Stimulated activated CD8-positive, alpha-beta memory T cell treated with anti-CD3 and anti-CD28 coated beads, Interleukin-15, amount 100 ng/mL, for 48 hours (primary cell): ENCODE data around the gene PXDN.
"Not testable (repeated sequence)": the region's sequence is repeated elsewhere in the genome, so short reads cannot be mapped to it uniquely, and the experiment has no call there.

Experiments used
- DNase-seq, 2 donors: peaks; one replicate each; pipeline ENCODE4 v3.0.0-alpha.2; 2020; ENCODE audit warnings: low read depth in 2 of 2

PXDN gene

DNA sequence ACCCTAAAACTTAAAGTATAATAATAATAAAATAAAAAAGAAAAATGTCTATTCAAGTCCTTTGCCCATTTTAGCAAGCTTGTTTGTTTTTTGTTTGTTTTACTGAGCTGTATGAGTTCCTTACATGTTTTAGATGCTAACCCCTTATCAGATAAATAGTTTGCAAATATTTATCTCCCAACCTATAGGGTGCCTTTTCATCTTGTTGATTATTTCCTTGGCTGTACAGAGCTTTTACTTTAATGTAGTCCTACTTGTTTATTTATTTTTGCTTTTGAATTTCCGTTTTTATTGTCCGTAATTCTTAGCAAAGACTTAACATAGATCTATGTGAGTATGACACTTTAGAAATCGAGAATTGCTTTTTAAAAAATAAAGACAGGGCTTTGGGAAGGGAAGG is 17.8 kb downstream of the PXDN start:
- DNase-seq, result no peak

GRCh38 chr2:1724351-1724750 is 20.0 kb downstream of the PXDN start:
- not testable (repeated sequence) for DNase-seq

GRCh38 chr2:1723397-1724042 is 20.8 kb downstream of the PXDN start:
- DNase-seq, result no peak

GRCh38 chr2:1722692-1723091 is 21.6 kb downstream of the PXDN start:
- no peak for DNase-seq

DNA sequence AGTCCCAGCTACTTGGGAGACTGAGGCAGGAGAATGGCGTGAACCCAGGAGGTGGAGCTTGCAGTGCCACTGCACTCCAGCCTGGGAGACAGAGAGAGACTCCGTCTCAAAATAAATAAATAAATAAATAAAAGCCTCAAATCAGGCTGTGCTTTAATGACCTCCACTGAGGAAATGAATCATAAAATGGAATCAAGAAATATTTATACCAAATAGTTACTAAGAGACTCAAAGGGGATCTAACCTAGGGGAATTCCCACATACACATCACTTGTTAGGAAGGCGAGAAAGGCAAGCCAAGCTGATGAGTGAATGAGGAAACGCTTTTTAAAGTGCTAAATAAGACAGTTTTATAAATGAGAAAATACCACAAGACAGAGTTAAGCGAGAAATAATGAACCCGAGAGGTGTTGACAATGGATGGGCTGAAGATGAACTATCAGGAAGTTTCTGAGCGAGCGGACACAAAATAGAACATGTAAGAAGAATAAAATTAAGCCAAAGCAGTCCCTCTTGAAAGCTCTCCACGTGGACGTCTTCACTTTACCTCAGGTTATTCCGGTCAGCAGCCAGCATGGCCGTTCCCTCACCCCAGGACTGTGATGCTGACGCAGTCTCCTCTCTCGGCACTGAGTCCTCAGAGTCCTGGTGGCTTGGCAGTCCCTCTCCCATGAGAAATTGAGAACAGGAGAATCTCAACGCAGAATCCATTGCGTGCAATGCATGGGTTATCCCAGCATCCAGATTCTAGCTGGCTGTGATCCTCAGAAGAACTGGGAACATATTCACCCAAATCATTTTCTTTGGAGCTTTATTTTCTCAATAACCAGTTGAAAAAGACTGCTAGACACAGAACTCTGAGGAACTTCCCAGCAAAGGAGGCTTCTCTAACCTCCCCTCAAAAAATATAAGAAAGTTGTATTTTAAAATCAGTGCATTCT is 22.3 kb downstream of the PXDN start:
- DNase-seq, result no peak

- DNase-seq, result no peak
Observed at GRCh38 chr2:1718339-1719220, 25.7 kb downstream of the PXDN start.

DNA sequence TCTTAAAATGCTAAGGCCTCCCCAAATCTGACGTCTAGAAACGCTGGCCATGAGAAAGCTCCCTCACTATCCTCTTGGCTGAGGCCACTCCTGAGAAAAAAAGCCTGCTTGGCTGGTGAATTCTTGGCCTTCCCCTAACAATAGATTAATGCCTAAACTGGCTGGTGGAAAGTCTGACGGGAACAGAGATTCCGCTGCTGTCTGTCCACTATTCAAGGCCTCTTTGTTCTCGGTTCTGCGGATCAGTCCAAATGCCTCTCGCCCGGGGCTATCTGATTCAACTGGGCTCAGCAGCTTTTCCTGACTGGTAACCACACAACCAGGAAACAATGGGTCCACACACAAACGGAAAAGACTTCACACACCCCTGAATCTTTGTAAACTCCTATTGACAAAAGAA is 27.2 kb downstream of the PXDN start:
- no peak for DNase-seq

DNA sequence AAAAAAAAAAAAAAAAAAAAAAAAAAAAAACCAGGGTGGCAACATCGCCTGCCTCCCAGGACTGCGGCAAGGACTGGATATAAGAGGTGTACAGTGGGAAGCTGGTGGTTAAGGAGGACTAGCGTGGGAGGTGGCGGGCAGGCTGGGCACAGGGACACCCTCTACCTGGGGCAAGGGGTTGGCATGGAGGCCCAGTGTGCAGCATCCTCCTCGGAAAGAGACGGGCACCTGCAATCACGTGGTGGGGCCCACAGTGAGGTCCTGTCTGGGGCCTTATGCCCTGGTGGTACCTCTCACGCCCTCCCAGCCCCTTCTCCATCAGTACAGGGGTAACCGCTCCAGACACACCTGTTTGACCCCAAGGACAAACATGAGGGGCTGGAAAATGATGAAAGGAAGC is 27.9 kb downstream of the PXDN start:
- no peak for DNase-seq

DNA sequence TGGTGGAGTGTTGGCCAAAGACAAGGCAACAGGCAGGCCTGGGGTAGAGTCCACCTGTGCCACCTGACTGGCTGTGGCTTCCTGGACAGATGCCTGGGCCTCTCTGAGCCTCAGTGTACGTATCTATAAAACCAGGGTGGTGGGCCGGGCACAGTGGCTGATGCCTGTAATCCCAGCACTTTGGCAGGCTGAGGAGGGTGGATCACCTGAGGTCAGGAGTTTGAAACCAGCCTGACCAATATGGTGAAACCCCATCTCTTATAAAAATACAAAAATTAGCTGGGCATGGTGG is 28.4 kb downstream of the PXDN start:
- not testable (repeated sequence) for DNase-seq

- DNase-seq, result no peak
Observed at GRCh38 chr2:1715184-1716013, 28.9 kb downstream of the PXDN start.

DNA sequence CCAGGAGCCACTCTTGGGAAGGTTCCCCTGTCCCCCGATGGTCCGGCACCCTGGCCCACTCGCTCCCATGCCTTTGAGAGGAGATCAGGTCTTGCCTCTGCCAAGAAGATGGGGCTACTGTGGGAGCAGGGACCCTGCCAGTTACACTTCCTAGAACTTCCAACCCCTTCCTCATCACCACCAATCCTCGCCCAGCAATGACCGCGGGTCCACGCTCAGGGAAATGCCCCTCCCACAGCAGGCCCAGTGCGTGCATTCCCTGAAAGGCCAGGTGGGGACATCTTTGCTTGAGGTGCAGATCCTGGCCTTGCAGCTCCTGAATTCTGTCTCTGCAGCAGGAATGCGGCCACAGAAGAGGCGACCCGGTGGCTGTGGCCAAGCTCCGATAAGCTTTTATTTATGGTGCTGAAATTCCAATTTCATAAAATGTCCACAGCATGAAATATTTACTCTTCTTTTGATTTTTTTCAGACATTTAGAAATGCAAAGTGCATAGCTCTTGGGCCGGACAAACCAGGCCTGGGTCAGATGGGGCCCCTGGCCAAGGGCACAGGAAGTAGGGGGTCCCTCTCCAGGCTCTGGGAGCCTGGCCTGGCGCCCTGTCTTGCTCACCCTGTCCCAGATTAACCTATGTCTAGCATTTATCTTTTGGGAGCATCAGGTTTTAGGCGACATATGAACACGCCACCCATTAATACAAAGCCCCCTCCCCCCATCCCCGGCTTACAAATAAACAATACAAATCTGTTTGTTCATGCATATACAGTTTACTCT is 29.8 kb downstream of the PXDN start:
- no peak for DNase-seq

DNA sequence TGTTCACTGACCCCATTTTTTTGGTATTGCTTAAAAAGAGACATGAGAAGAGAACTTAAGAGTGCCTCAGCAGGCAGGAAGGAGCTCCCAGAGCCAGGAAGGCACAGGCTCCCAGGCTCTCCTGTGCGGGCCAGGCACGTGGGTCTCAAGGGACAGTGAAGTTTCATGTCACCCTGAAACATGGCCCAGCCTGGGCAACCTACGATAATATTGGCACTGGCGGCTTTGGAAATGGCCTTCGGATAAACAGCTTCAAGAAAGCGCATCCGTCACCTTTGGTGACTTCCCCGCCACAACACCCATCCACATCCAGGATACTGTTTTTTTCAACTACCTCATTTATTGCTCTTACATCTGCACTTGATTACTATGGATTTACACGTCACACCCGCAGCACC is 30.5 kb downstream of the PXDN start:
- no peak for DNase-seq

DNA sequence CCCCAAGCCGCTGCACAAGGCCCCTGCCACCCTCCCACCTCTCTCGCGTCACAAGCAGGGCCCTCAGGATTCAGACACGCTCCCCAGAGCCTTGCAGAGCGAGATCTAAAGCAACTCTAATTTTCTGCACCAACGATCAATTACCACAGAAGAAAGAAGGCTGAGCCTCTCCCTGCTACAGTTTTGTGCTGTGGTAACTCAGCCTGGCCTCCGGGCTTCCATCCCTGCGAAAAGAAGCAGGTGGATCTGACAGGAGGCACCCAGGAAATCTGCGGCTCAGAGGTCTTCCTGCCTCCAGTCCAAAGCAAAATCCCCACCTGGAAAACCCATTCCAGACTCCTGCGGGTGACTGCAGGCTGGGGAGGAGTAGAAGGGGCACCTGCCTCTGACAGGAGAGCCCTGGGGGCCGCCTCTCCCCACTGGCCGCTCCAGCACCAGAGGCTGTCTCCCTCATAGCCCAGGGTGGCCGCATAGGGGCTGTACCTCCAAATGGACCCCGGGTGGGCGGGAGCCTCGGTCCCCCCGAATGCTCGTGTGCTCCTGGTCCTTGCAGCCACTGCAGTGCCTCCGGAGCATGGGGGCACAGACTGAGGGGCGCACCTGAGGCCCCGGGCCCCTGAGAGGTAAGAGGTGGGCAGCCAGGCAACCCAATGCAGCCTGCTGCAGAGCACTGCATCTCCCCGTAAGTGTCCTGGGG is 31.0 kb downstream of the PXDN start:
- no peak for DNase-seq

- no peak for DNase-seq
Observed at GRCh38 chr2:1709946-1710560, 34.3 kb downstream of the PXDN start.

DNA sequence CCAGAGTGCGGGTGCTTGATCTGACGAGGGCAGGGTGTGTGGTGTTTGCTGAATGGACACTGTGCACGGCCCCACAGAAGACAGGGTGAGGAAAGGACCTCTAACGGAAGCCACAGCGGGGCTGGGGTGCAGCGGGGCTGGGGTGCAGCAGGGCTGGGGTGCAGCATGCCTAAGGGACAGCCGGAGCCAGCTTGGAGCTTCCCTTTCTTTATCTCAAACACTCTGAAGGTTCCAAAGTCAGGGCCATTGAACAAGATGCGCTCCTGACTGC is 35.0 kb downstream of the PXDN start:
- no peak for DNase-seq

GRCh38 chr2:1708476-1709334 is 35.6 kb downstream of the PXDN start:
- DNase-seq, result no peak

GRCh38 chr2:1707771-1708418 is 36.4 kb downstream of the PXDN start:
- no peak for DNase-seq

DNA sequence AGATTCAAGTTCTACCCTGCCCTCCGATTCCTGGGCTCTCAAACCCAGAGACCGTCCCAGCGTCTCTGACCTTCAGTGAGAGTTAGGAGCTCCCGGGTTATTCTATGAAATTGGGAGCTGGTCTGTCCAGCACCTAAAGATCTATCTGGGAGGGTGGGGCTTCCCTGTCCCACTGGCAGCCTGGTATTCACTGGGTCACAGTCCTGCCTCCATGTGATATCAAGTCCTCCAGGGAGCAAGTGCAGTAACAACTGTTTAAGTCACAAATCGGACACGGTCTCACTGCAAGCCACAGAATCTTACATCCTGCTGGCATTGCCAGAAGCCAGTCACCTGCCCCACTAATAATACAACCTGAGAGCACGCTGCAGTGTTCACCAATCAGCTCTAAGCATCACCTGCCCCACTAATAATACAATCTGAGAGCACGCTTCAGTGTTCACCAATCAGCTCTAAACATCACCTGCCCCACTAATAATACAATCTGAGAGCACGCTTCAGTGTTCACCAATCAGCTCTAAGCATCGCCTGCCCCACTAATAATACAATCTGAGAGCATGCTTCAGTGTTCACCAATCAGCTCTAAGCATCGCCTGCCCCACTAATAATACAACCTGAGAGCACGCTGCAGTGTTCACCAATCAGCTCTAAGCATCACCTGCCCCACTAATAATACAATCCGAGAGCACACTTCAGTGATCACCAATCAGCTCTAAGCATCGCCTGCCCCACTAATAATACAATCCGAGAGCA is 38.0 kb downstream of the PXDN start:
- not testable (repeated sequence) for DNase-seq
